Left ventricle myocardium inferior (tissue), 1 donor: ENCODE results near the gene SLC18A3. TPM values are rescaled to one million over a fixed set of nuclear protein-coding genes. Genes with fewer than 3 reads are reported as not detected.
A peak's percentile ranks its signal among the peaks of the same experiment; 100 is the strongest.

ENCODE experiments used
- DNase-seq: peaks from one replicate; pipeline ENCODE4 v3.0.0-alpha.2; 2020
- H3K27ac ChIP-seq: fragments of 200-600 bp; replicated peaks from 2 replicates; pipeline ENCODE4 v1.8.0; 2021
- H3K27me3 ChIP-seq: fragments of 200-600 bp; 2 replicates; pipeline ENCODE4 v1.8.0; 2021; ENCODE audit warnings: low read depth
- H3K36me3 ChIP-seq: fragments of 200-600 bp; 2 replicates; pipeline ENCODE4 v1.8.0; 2021
- H3K4me1 ChIP-seq: fragments of 200-600 bp; 2 replicates; pipeline ENCODE4 v1.8.0; 2021
- H3K4me3 ChIP-seq: fragments of 200-600 bp; 2 replicates; pipeline ENCODE4 v1.8.0; 2021; ENCODE audit warnings: mild to moderate bottlenecking, moderate library complexity
- H3K9me3 ChIP-seq: fragments of 200-600 bp; replicated peaks from 2 replicates; pipeline ENCODE4 v1.8.0; 2021
- intact Hi-C: fragments of 100-400 bp; cut with micrococcal nuclease; formaldehyde crosslinking; loops from one replicate; pipeline ENCODE4 v1.11.0; 2022
- total RNA-seq: library from RNA; stranded (reverse); fragmentation: NEBNext Ultra II Directional; extraction: Animal tissue kit (Norgen Biotek cat#: 25700); gene quantifications from one replicate; pipeline ENCODE4 v1.2.1, GENCODE V29; 2021
- TF ChIP-seq, protein P1 (sequence below): fragments of 200-600 bp; IDR thresholded peaks from 2 replicates; pipeline ENCODE4 v1.8.0; 2021; ENCODE audit warnings: antibody characterized with exemption, mild to moderate bottlenecking, borderline replicate concordance
- donor health status: DM: no; HTN: yes; CAD: no; lungs with severe emphysema.

The SLC18A3 gene
- total RNA-seq, 1 donor from 2014 or later, result not detected

DNA sequence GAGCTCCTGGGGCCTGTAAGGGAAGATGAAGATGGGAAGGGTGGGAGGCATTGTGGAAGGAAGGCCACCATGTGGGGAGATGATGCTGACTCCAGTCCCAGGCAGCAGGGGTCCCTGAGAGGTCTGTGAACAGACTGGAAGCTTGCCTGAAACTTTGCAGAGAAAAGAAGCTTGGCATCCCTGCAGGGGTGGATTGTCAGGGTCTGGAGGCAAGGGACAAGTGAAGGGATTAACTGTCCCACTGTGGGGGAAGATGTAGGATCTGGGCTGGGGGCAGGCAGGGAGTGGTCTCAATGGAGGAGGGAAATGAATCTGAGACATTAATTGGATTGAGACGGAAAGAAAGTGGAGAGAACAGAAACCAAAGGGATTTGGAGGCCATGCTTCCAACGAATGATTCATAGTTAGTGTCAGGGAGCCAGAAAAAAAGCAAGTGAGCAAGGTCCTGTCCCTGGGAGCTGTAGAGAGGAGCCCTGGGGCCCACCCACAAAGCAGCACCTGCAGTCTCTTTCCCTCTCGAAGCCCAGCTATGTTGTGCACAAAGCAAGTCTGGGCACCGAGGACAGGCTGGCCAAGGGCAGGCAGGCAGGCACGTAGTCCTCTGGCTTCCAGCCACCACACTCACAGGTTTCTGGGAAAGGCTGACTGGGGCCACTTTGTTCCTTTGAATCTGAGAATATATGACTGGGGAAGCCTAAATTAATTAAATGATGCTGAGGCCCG, 4.7 kb upstream of the SLC18A3 start:
- H3K27ac ChIP-seq, result no peak overlapping the region

DNA sequence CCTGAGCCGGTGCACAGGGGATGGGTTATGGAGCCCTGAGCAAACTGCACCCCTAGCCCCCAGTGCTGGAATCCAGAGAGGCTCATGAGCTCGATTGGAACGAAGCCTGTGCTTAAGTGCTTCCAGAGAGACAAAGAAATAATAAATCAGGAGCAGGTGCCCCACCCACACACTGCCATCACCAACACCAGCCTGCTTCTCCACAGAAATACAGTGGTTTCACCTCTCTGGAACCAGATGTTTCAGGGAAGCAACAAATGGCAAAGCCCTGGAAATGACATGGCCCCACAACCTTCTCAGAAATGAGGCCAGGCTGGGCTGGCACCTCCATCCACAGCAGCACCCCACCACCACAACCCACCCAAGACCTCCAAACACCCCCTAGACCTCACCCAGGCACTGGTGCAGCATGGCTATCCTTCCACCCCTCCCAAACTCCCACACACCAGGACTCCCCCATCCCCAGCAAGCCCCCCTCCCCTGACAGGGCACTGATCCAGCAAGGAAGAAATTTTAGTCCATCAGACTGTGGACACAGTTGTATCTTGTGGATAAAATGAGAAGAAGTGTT, 4.1 kb upstream of the SLC18A3 start:
- no peaks in the 10 kb centered on the region for H3K9me3 ChIP-seq

More for the DNA sequence above, 4.7 kb upstream of the SLC18A3 start:
- Histone ChIP-seq H3K4me3 (no peak overlapping the region), H3K36me3 (no peaks in the 10 kb centered on the region), H3K9me3 (no peaks in the 10 kb centered on the region), H3K27me3 (peaks cover 96% of the 10 kb centered on the region), H3K4me1 (peaks cover 19% of the 10 kb centered on the region)
- intact Hi-C loops, result no loop called here
- TF ChIP-seq, protein P1, sequence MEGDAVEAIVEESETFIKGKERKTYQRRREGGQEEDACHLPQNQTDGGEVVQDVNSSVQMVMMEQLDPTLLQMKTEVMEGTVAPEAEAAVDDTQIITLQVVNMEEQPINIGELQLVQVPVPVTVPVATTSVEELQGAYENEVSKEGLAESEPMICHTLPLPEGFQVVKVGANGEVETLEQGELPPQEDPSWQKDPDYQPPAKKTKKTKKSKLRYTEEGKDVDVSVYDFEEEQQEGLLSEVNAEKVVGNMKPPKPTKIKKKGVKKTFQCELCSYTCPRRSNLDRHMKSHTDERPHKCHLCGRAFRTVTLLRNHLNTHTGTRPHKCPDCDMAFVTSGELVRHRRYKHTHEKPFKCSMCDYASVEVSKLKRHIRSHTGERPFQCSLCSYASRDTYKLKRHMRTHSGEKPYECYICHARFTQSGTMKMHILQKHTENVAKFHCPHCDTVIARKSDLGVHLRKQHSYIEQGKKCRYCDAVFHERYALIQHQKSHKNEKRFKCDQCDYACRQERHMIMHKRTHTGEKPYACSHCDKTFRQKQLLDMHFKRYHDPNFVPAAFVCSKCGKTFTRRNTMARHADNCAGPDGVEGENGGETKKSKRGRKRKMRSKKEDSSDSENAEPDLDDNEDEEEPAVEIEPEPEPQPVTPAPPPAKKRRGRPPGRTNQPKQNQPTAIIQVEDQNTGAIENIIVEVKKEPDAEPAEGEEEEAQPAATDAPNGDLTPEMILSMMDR, result no peak
- DNase-seq, result no peak

DNA sequence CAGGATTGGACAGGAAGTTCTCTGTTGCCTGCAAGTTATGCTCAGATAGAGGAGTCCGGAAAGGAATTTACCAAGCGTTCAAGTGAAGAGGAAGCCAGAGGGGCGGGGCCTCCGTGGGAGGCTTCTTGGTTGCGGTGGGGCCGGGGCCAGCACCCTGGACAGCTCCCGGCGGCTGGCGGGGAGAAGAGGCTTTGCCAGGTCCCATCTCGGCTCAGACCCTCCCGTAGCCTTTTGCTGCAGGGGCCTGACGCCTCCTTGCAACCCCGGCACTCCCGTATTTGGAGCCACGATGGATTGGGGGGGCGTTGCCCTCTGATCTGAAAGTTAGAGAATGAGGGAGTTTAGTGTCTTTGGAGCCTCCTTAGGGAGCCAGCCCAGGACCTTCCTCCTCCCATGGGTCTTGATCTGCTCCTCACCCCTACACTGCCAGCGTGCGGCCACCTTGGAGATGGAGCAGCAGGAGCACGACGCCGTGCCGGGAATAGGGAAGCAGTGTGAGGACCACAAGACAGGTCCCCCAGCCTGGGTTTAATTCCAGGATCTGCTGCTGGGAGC, 3.1 kb upstream of the SLC18A3 start:
- H3K4me3 ChIP-seq, result no peak overlapping the region
- TF ChIP-seq, protein P1, result no peak
- no peak overlapping the region for H3K27ac ChIP-seq
- intact Hi-C loops, result no loop called here
- peaks cover 96% of the 10 kb centered on the region for H3K27me3 ChIP-seq
- no peaks in the 10 kb centered on the region for H3K36me3 ChIP-seq
- peaks cover 35% of the 10 kb centered on the region for H3K4me1 ChIP-seq
- H3K9me3 ChIP-seq, result no peaks in the 10 kb centered on the region
- peak; percentile 70 for DNase-seq

More for the DNA sequence above, 4.1 kb upstream of the SLC18A3 start:
- Histone ChIP-seq H3K4me1 (peaks cover 25% of the 10 kb centered on the region), H3K36me3 (no peaks in the 10 kb centered on the region), H3K27me3 (peaks cover 96% of the 10 kb centered on the region), H3K27ac (no peak overlapping the region), H3K4me3 (no peak overlapping the region)
- intact Hi-C loops, result no loop called here
- TF ChIP-seq, protein P1, result no peak
- DNase-seq, result no peak

DNA sequence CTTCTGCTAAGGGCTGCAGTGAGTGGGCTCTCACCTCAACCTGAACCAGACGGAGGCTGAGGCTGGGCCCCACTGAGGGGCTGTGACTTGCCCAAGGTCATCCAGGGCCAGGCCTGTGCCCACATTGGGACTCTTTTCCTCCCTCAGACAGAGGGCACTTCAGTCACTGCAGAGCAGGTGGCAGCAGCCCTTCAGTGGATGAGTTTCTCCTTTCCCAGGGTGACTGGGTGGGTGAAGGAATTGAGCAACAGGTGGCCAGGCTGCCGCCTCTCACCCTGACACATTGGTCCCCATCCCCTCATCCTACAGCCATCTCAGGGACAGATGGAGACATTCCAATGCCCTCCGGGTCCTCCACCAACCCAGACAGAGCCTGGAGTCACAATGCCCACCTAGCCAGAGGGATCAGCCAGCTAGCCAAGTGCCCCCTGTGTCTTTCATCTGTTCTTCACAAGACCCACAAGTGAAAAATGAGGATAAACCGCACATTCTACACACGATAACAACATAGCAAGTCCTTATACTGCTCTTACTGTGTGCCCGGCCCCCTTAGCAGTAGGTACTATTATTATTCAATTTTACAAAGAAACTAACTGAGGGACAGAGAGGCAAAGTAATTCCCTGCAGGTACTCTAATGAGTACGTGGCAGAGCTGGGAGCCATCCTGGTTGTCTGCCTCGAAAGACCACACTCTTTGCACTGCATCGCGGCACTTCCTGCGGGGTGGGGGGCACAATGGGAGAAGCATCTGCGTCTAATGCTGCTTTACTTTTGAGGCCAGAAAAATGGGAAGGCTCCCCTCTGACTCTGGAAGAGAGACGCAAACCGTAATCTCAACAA, 1.7 kb upstream of the SLC18A3 start:
- Histone ChIP-seq H3K27me3 (peaks cover 96% of the 10 kb centered on the region), H3K36me3 (no peaks in the 10 kb centered on the region), H3K4me3 (no peak overlapping the region), H3K4me1 (peaks cover 36% of the 10 kb centered on the region), H3K9me3 (no peaks in the 10 kb centered on the region), H3K27ac (no peak overlapping the region)
- intact Hi-C loops, result no loop called here
- DNase-seq, result no peak
- TF ChIP-seq, protein P1, result no peak

DNA sequence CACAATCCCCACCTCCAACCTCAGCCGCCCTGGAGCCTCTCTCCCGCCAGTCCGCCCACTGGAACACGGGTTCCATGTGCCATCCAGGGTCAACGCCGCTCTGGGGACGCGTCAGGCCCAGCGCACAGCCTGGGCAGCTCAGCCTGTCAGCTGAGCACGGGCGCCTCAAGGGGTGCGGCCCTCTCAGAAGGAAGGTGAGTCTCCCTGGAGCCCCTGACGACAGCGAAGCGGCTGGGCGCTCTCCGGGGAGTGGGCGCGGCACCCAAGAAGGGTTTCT, 1.2 kb upstream of the SLC18A3 start:
- peaks cover 96% of the 10 kb centered on the region for H3K27me3 ChIP-seq
- H3K36me3 ChIP-seq, result no peaks in the 10 kb centered on the region
- DNase-seq, result no peak
- intact Hi-C loops, result no loop called here
- no peak overlapping the region for H3K27ac ChIP-seq
- no peaks in the 10 kb centered on the region for H3K9me3 ChIP-seq
- H3K4me1 ChIP-seq, result peaks cover 36% of the 10 kb centered on the region
- TF ChIP-seq, protein P1, result no peak
- no peak overlapping the region for H3K4me3 ChIP-seq
